ENCODE measurements around the gene KDM6A. TPM values are rescaled to one million over a fixed set of nuclear protein-coding genes. Genes with fewer than 3 reads are reported as not detected.

The KDM6A gene
- total RNA-seq, 4 donors from 2014 or later: 20.5 to 47.0 (median 33.0) TPM

DNA sequence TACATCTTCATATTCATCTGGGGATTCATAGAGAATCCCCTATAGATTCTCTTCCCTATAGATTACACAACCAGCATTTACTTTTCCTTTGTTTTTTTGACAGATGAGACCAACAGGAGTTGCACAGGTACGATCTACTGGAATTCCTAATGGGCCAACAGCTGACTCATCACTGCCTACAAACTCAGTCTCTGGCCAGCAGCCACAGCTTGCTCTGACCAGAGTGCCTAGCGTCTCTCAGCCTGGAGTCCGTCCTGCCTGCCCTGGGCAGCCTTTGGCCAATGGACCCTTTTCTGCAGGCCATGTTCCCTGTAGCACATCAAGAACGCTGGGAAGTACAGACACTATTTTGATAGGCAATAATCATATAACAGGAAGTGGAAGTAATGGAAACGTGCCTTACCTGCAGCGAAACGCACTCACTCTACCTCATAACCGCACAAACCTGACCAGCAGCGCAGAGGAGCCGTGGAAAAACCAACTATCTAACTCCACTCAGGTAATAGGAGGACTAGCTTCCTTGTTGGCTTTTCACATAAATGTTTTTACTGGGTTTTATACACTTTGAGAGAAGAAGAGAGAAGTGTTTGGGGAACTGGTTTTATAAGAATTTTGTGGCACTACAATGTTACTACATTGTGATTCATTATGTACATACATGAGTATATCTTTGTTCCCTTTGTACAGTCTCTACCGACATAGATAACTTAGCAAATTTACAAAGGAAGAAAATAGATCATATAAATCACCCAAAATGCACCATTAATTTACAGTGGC lies 190.5 kb downstream of the KDM6A start:
- no peak for TF ChIP-seq CTCF (IDR thresholded peaks at IDR 0.05; ENCODE audit: low read depth)

GRCh38 chrX:45068569-45068968 lies 195.6 kb downstream of the KDM6A start:
- TF ChIP-seq CTCF (IDR thresholded peaks at IDR 0.05; ENCODE audit: low read depth): no peak

GRCh38 chrX:45070116-45071007 lies 197.4 kb downstream of the KDM6A start:
- TF ChIP-seq CTCF (IDR thresholded peaks at IDR 0.05; ENCODE audit: low read depth): no peak

- TF ChIP-seq CTCF (IDR thresholded peaks at IDR 0.05; ENCODE audit: low read depth): no peak
These were observed 204.9 kb downstream of the KDM6A start for GRCh38 chrX:45077748-45078424.

DNA sequence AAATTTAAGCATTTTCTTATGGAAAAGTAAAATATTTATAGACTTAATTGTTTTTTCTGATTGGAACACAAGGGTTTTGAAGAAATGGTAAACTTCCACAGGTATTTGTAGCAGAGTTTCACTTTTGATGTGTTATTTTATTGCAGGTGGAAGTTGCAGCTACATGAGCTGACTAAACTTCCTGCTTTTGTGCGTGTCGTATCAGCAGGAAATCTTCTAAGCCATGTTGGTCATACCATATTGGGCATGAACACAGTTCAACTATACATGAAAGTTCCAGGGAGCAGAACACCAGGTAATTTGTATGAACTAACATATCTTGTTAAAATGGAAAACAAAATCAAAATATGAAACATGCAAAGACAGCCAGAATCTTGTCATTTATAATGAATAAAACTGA lies 210.3 kb downstream of the KDM6A start:
- no peak for TF ChIP-seq CTCF (IDR thresholded peaks at IDR 0.05; ENCODE audit: low read depth)

DNA sequence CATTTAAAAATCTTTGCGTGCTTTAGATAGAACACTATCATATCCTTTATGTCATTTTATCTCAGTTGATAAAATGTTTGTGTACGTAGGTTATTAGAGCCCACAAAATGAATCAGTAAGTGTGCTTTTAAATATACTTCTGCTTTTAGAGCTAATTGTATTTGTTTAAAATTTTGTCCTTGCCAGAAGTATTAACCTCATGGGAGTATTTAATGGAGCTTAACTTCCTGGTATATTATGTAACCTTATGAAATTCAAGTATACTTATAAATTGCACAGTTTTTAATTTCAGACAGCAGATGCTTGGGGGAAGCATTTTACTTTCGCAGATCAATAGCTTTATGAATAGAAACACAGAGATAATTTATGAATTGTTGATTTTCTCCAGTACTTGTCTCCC lies 237.5 kb downstream of the KDM6A start:
- TF ChIP-seq CTCF (IDR thresholded peaks at IDR 0.05; ENCODE audit: low read depth): no peak

GRCh38 chrX:45126158-45126557 lies 253.2 kb downstream of the KDM6A start:
- no peak for TF ChIP-seq CTCF (IDR thresholded peaks at IDR 0.05; ENCODE audit: low read depth)
